ENCODE measurements around the gene GADD45GIP1.

GRCh38 chr19:12955996-12956395 lies 1.0 kb downstream of the GADD45GIP1 start:
- TF ChIP-seq FOSL1 (IDR thresholded peaks at IDR 0.05; ENCODE audit: low read depth), result no peak
- no peak for TF ChIP-seq JUND (IDR thresholded peaks at IDR 0.05)
- TF ChIP-seq ELF1 (IDR thresholded peaks at IDR 0.05; ENCODE audit: borderline replicate concordance, low read depth), result no peak
- TF ChIP-seq CTCF (IDR thresholded peaks at IDR 0.05 in 2 of 3, conservative IDR thresholded peaks at IDR 0.05 in 1 of 3; ENCODE audit: borderline replicate concordance in 1 of 3, insufficient read depth in 1 of 3, low read depth in 2 of 3, low read length in 2 of 3), result no peak
